HG02840 (cell line): ENCODE measurements around the gene FRMPD4.
A peak's percentile ranks its signal among the peaks of the same experiment; 100 is the strongest.
"Not testable (repeated sequence)": the region's sequence is repeated elsewhere in the genome, so short reads cannot be mapped to it uniquely, and the experiment has no call there.

ENCODE experiments used
- ATAC-seq: cut with Tn5 transposase; IDR thresholded peaks from one replicate; pipeline ENCODE4 v1.9.1; 2021; ENCODE audit warnings: mild to moderate bottlenecking, moderate library complexity, moderate number of reproducible peaks; ENCODE audit not compliant: unreplicated experiment, low FRiP score

FRMPD4 gene

GRCh38 chrX:12494400-12495138 is 356.3 kb downstream of the FRMPD4 start:
- ATAC-seq: no peak

GRCh38 chrX:12496343-12496742 is 358.1 kb downstream of the FRMPD4 start:
- no peak for ATAC-seq

- no peak for ATAC-seq
Observed at GRCh38 chrX:12497832-12498591, 359.7 kb downstream of the FRMPD4 start.

GRCh38 chrX:12505127-12505526 is 366.9 kb downstream of the FRMPD4 start:
- no peak for ATAC-seq

GRCh38 chrX:12515384-12515783 is 377.1 kb downstream of the FRMPD4 start:
- peak; percentile 80 for ATAC-seq

- no peak for ATAC-seq
Observed at GRCh38 chrX:12526306-12526705, 388.0 kb downstream of the FRMPD4 start.

- ATAC-seq: not testable (repeated sequence)
Observed at GRCh38 chrX:12538096-12538495, 399.8 kb downstream of the FRMPD4 start.

GRCh38 chrX:12542251-12542650 is 404.0 kb downstream of the FRMPD4 start:
- not testable (repeated sequence) for ATAC-seq

GRCh38 chrX:12548341-12548740 is 410.1 kb downstream of the FRMPD4 start:
- ATAC-seq: no peak

GRCh38 chrX:12548746-12549145 is 410.5 kb downstream of the FRMPD4 start:
- no peak for ATAC-seq

GRCh38 chrX:12554206-12554605 is 415.9 kb downstream of the FRMPD4 start:
- ATAC-seq: no peak

- ATAC-seq: no peak
Observed at GRCh38 chrX:12563121-12563520, 424.8 kb downstream of the FRMPD4 start.

GRCh38 chrX:12564221-12564620 is 425.9 kb downstream of the FRMPD4 start:
- no peak for ATAC-seq

GRCh38 chrX:12567857-12568256 is 429.6 kb downstream of the FRMPD4 start:
- ATAC-seq: no peak

GRCh38 chrX:12570859-12571501 is 432.7 kb downstream of the FRMPD4 start:
- no peak for ATAC-seq

- ATAC-seq: no peak
Observed at GRCh38 chrX:12579311-12579710, 441.0 kb downstream of the FRMPD4 start.

GRCh38 chrX:12580548-12580947 is 442.3 kb downstream of the FRMPD4 start:
- ATAC-seq: no peak

GRCh38 chrX:12581546-12581945 is 443.3 kb downstream of the FRMPD4 start:
- ATAC-seq: no peak

GRCh38 chrX:12582649-12583048 is 444.4 kb downstream of the FRMPD4 start:
- ATAC-seq: no peak

- ATAC-seq: no peak
Observed at GRCh38 chrX:12583543-12583942, 445.3 kb downstream of the FRMPD4 start.

- ATAC-seq: no peak
Observed at GRCh38 chrX:12595720-12596119, 457.4 kb downstream of the FRMPD4 start.
